NCI-H1694 (cell line): ENCODE measurements around the gene PIGH.

Source experiments
- DNase-seq: peaks from one replicate; lab custom pipeline; 2025; lab: John Stamatoyannopoulos, UW

The PIGH gene

GRCh38 chr14:67574806-67575205 lies 25.3 kb downstream of the PIGH start:
- DNase-seq, result no peak

GRCh38 chr14:67574156-67574555 lies 25.9 kb downstream of the PIGH start:
- DNase-seq, result no peak

GRCh38 chr14:67573228-67574010 lies 26.6 kb downstream of the PIGH start:
- no peak for DNase-seq

GRCh38 chr14:67572608-67573007 lies 27.5 kb downstream of the PIGH start:
- DNase-seq, result no peak

GRCh38 chr14:67571991-67572323 lies 28.1 kb downstream of the PIGH start:
- DNase-seq, result no peak

GRCh38 chr14:67571275-67571990 lies 28.6 kb downstream of the PIGH start:
- peak; percentile 60 for DNase-seq

- DNase-seq, result no peak
These were observed 29.6 kb downstream of the PIGH start for GRCh38 chr14:67570453-67570852.

GRCh38 chr14:67569651-67570290 lies 30.3 kb downstream of the PIGH start:
- no peak for DNase-seq

GRCh38 chr14:67569011-67569650 lies 30.9 kb downstream of the PIGH start:
- no peak for DNase-seq

- DNase-seq, result no peak
These were observed 32.4 kb downstream of the PIGH start for GRCh38 chr14:67567654-67568053.

- DNase-seq, result no peak
These were observed 33.2 kb downstream of the PIGH start for GRCh38 chr14:67566908-67567307.

- DNase-seq, result no peak
These were observed 35.8 kb downstream of the PIGH start for GRCh38 chr14:67564236-67564635.

GRCh38 chr14:67562776-67563150 lies 37.3 kb downstream of the PIGH start:
- no peak for DNase-seq

GRCh38 chr14:67562025-67562775 lies 37.9 kb downstream of the PIGH start:
- no peak for DNase-seq

GRCh38 chr14:67559639-67560038 lies 40.4 kb downstream of the PIGH start:
- no peak for DNase-seq

- no peak for DNase-seq
These were observed 42.4 kb downstream of the PIGH start for GRCh38 chr14:67557656-67558055.

- DNase-seq, result no peak
These were observed 43.0 kb downstream of the PIGH start for GRCh38 chr14:67557118-67557517.

GRCh38 chr14:67556671-67557070 lies 43.4 kb downstream of the PIGH start:
- no peak for DNase-seq

- DNase-seq, result no peak
These were observed 44.5 kb downstream of the PIGH start for GRCh38 chr14:67555518-67556090.

- no peak for DNase-seq
These were observed 45.7 kb downstream of the PIGH start for GRCh38 chr14:67554341-67554740.

GRCh38 chr14:67553547-67553946 lies 46.5 kb downstream of the PIGH start:
- no peak for DNase-seq

- DNase-seq, result no peak
These were observed 48.1 kb downstream of the PIGH start for GRCh38 chr14:67551940-67552339.
